ENCODE results near the gene FCN2.

FCN2 gene

GRCh38 chr9:134880484-134881312, at the start of gene FCN2:
Gene FCN2, plus strand, starts transcription at chr9:134880810. Its CDS starts 12 bp downstream, at chr9:134880822.
- no peak for DNase-seq (ENCODE audit: low read depth in 2 of 2)

GRCh38 chr9:134830926-134831720, 49.5 kb upstream of the FCN2 start:
- no peak for DNase-seq (ENCODE audit: low read depth in 2 of 2)

GRCh38 chr9:134832471-134832870, 48.1 kb upstream of the FCN2 start:
- DNase-seq (ENCODE audit: low read depth in 2 of 2): no peak

- no peak for DNase-seq (ENCODE audit: low read depth in 2 of 2)
These were observed 47.2 kb upstream of the FCN2 start for GRCh38 chr9:134833294-134833880.

GRCh38 chr9:134834217-134834956, 46.2 kb upstream of the FCN2 start:
- DNase-seq (ENCODE audit: low read depth in 2 of 2): no peak

GRCh38 chr9:134834957-134835419, 45.6 kb upstream of the FCN2 start:
- no peak for DNase-seq (ENCODE audit: low read depth in 2 of 2)

- DNase-seq (ENCODE audit: low read depth in 2 of 2): no peak
These were observed 45.2 kb upstream of the FCN2 start for GRCh38 chr9:134835448-134835847.

GRCh38 chr9:134835987-134836386, 44.6 kb upstream of the FCN2 start:
- DNase-seq (ENCODE audit: low read depth in 2 of 2): no peak

- no peak for DNase-seq (ENCODE audit: low read depth in 2 of 2)
These were observed 44.1 kb upstream of the FCN2 start for GRCh38 chr9:134836406-134836970.

- DNase-seq (ENCODE audit: low read depth in 2 of 2): no peak
These were observed 43.1 kb upstream of the FCN2 start for GRCh38 chr9:134837529-134837928.

GRCh38 chr9:134838651-134839454, 41.8 kb upstream of the FCN2 start:
- no peak for DNase-seq (ENCODE audit: low read depth in 2 of 2)

GRCh38 chr9:134839455-134840125, 41.0 kb upstream of the FCN2 start:
- no peak for DNase-seq (ENCODE audit: low read depth in 2 of 2)

- no peak for DNase-seq (ENCODE audit: low read depth in 2 of 2)
These were observed 40.1 kb upstream of the FCN2 start for GRCh38 chr9:134840511-134840910.

- no peak for DNase-seq (ENCODE audit: low read depth in 2 of 2)
These were observed 39.3 kb upstream of the FCN2 start for GRCh38 chr9:134841180-134841904.

- DNase-seq (ENCODE audit: low read depth in 2 of 2): no peak
These were observed 38.3 kb upstream of the FCN2 start for GRCh38 chr9:134842321-134842720.

GRCh38 chr9:134843740-134844139, 36.9 kb upstream of the FCN2 start:
- no peak for DNase-seq (ENCODE audit: low read depth in 2 of 2)

- no peak for DNase-seq (ENCODE audit: low read depth in 2 of 2)
These were observed 35.8 kb upstream of the FCN2 start for GRCh38 chr9:134844821-134845220.

GRCh38 chr9:134846187-134846586, 34.4 kb upstream of the FCN2 start:
- DNase-seq (ENCODE audit: low read depth in 2 of 2): no peak

- DNase-seq (ENCODE audit: low read depth in 2 of 2): no peak
These were observed 33.9 kb upstream of the FCN2 start for GRCh38 chr9:134846699-134847098.
